Fibroblast of skin of right quadriceps (primary cell): Measurements from ENCODE around the gene FBXO47.
"Not testable (repeated sequence)": the region's sequence is repeated elsewhere in the genome, so short reads cannot be mapped to it uniquely, and the experiment has no call there.

Source experiments
- DNase-seq: peaks from one replicate; pipeline ENCODE4 v3.0.0-alpha.2; 2013

Gene FBXO47

DNA sequence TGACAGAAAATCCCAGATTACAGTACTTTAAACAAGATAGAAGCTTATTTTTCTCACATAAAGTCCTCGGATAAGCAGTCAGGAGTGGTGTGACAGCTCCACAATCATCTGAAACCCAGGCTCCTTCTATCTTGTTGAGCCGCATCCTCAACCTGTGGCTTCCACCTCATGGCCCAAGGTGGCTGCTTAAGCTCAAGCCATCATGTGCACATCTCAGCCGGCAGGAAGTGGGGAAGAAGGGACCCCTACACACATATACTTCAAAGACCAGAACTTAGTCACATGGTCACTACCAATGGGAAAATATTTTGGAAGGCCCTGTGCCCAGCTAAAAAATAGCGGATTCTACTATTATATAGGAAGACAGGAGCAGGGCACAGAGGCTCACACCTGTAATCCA lies 11.0 kb upstream of the FBXO47 start:
- no peak for DNase-seq

DNA sequence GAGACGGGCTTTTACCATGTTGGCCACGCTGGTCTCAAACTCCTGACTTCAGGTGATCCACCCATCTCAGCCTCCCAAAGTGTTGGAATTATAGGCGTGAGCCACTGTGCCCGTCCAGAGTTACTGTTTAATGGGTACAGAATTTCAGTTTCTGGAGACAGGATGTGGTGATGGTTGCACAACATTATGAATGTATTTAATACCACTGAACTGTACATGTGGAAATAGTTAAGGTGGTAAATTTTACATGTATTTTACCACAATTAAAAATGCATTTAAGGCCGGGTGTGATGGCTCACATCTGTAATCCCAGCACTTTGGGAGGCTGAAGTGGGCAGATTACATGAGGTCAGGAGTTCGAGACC lies 9.0 kb upstream of the FBXO47 start:
- peak; percentile 73 for DNase-seq

DNA sequence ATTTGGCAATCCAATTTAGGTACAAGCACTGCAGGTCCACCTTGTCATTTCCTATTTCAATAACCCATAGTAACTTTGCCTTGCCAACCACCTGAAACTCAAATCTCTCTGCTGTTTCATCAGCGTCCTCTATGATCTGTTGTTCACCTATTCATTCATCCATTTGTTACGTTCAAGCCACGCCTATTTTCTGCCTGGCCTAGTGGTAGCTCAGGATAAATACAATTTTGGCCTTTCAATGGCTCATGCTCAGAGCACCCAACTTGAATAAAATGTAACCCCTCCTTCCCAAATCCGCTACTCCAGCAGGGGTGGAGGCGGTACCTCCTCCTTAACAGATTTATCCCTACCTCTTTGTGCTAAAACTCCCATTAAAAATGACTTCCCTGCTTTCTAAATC lies 3.6 kb upstream of the FBXO47 start:
- no peak for DNase-seq

DNA sequence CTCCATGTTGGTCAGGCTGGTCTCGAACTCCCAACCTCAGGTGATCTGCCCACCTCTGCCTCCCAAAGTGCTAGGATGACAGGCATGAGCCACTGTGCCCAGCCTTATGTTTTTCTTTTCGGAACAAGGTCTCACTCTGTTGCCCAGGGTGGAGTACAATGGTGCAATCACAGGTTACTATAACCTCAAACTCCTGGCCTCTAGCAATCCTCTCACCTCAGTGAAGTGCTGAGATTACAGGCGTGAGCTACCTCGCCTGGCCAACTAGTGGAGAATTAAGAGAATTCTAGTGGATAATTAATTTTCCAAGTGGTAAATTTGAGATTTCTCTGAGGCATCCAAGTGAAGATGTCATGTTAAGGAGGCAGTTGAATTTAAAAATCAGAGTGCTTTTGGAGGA lies 2.9 kb upstream of the FBXO47 start:
- DNase-seq: no peak

DNA sequence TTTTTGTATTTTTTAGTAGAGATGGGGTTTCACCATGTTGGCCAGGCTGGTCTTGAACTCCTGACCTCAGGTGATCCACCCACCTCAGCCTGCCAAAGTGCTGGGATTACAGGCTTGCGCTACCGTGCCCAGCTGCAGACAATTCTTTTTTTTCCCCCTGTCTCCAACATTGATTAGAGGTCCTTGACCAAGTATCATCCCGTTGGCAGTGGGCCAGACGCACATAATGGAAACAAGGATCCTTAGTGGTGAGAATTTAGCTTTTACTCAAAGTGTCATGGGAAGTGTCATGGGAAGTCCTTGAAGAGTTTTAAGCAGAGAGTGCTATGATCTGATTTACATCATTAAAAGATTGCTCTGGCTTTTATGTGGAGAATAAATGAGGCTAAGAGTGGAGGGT lies 2.1 kb upstream of the FBXO47 start:
- DNase-seq: no peak

DNA sequence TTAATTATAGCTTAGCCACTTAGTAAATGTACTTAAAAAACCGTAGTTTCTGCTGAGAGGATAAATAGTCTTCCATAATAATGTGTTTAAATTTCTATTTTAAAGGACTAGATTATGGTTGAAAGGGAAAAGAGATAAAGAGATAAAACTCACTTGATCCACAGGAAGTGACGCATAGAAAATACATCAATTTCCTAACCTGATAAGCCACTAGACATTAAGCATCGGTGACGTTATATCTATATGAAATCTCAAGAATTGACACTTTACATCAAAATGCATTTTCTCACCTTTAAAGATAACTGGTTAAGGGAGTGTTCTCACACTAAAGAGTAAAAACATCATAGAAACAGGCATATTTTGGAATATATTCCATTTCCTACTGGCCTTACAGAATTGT lies 5.8 kb downstream of the FBXO47 start:
- DNase-seq: no peak

DNA sequence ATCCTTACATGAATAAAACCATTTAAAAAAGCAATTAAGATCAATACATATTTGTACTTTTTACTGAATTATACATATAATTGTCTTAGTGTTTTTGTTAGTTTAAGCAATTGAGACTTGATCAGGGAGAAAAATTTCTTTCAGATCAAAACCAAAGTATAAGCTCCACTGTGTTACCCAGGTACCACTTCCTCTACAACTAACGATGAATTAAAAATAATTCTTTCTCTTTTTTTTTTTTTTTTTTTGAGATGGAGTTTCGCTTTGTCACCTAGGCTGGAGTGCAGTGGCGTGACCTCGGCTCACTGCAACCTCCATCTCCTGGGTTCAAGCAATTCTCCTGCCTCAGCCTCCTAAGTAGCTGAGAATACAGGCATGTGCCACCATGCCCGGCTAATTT lies 6.8 kb downstream of the FBXO47 start:
- no peak for DNase-seq

DNA sequence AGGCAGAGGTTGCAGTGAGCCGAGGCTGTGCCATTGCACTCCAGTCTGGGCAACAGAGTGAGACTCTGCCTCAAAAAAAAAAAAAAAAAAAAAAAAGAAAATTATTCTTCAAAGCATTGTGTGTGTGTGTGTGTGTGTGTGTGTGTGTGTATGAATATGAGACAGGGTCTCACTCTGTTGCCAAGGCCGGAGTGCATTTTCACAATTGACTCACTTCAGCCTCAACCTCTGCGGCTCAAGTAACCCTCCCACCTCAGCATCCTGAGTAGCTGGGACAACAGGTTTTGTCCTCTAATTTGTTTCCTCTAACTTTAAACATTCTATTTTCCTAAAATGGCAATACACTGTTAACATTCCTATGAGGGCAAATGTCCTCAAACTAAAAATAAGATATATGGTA lies 7.7 kb downstream of the FBXO47 start:
- no peak for DNase-seq

DNA sequence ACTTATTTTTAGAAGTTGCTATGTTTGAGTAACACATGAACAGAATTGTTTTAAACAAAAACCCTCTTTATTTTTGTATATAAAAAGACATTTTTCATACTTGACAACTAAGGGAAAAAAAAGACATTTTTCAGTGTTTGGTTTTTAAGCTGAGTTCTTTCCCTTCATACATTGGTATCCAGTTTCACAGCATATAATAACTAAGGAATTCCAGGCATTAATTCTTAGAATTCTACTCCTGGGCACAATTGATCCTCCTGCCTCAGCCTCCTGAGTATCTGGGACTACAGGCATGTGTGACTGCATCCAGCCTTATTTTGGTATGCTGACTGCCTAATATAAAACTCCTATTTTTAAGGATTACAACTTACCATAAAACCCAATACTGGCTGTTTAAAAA lies 8.4 kb downstream of the FBXO47 start:
- DNase-seq: peak; percentile 87

DNA sequence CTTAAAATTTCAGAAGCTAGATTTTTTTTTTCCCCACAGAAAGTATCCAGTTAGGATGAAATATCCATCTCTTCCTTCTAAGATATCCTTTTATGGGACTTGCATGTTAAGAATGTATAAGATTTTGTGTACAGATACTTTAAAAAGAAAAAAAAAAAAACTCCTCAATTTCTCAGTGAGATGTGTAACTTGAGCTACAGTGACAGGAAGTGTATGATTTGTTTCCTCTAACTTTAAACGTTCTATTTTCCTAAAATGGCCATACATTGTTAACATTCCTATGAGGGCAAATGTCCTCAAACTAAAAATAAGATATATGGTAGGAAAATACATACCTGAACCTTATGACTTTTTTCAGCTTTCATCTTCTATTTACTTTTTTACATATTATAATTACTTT lies 8.9 kb downstream of the FBXO47 start:
- DNase-seq: peak; percentile 78

DNA sequence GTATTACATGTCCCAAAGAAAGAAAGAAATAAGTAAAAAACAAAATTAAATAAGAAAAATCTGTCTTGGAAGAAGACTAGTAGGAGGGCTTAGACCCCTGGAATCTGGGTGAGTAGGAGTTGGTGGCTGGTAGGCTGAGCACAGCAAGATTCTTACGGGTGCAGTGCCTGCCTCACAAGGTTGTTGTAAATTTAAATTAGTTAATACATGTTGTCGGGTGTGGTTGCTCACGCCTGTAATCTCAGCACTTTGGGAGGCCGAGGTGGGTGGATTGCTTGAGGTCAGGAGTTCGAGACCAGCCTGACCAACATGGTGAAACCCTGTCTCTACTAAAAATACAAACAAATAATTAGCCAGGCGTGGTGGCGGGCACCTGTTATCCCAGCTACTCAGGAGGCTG lies 13.4 kb downstream of the FBXO47 start:
- not testable (repeated sequence) for DNase-seq

DNA sequence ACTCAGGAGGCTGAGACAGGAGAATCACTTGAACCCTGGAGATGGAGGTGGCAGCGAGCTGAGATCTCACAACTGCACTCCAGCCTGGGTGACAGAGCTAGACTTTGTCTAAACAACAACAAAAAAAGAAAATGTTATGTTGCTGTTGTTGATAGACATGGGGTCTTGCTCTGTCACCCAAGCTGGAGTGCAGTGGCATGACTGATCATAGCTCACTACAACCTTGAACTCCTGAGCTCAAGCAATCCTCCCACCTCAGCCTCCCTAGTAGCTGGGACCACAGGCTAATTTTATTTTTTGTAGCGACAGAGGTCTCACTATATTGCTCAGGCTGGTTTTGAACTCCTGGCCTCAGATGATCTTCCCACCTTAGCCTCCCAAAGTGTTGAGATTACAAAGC lies 20.0 kb downstream of the FBXO47 start:
- no peak for DNase-seq

DNA sequence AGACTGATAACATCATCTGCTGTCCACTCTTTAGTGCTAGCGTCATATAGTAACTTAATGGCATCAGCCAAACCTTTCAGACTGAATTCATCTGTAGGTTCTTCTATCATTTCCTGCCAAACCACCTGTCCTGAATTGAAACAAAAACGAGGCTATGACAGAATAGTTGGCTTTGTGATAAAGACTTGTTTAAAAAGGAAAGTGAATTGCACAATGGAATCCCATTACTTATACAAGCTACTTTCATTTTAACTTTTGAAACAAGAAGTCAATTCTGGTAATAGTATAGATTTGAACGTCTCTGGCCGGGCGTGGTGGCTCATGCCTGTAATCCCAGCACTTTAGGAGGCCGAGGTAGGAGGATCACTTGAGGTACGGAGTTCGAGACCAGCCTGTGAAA lies 23.6 kb downstream of the FBXO47 start:
- DNase-seq: no peak

DNA sequence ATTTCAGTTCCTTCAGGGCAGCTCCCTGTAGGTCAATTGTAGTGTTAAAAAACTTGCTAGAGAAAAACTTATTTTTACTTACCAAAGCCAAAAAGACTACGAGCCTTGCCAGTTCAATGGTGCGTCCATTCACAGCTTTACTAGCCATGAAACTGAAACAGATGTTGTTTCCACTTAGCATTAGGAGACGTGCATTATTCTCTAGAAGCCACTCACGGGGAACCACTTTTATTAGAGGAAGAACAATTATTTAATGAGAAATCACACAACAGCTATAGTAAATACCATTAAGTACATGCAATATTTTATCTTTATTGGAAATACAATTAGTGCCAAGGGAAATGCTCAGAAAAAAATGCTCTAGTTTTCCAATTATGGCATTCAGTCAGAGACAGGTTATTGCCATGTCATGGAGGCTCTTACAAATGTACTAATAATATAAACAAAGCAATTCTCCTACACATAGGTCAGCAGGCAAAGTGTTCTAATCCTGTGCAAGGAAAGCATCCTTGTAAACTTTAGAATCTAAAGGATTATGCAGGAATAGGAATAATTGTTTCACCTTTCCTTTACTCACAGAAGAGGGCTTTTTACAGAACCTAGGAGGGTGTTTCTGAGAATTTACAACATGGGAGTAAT lies 24.4 kb downstream of the FBXO47 start:
- no peak for DNase-seq

DNA sequence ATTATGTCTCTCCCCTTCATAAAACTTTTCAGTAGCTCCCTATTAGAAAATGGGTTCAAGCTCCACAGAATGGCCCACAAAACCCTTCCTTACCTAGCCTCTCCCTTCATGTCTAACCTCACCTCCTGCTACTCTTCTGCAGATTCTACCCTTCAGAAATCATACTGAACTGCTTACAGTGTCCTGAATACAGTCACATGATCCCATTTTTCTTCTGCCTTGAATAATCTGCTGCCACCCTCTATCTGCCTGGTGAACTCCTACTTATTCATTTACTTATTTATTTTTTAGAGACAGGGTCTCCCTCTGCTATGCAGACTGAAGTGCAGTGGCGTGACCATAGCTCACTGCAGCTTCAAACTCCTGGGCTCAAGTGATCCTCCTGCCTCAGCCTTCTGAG lies 26.8 kb downstream of the FBXO47 start:
- DNase-seq: no peak

DNA sequence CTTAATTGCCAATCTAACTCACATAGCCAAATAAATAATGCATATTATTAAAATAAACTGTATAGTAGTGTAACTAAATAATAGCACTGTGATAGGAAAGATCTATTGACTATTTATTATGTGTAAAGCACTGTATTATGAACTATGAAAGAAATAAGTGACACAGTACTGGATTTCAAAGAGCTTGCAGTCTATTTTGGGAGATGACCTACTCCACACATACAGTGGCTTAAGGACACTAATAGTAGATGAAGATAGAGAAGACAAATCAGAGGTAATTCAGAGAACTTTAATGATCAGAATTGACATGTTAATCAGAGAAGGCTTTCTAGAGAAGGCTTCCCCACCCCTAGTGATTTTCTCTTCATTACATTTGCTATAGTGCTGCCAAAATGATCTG lies 27.2 kb downstream of the FBXO47 start:
- no peak for DNase-seq

DNA sequence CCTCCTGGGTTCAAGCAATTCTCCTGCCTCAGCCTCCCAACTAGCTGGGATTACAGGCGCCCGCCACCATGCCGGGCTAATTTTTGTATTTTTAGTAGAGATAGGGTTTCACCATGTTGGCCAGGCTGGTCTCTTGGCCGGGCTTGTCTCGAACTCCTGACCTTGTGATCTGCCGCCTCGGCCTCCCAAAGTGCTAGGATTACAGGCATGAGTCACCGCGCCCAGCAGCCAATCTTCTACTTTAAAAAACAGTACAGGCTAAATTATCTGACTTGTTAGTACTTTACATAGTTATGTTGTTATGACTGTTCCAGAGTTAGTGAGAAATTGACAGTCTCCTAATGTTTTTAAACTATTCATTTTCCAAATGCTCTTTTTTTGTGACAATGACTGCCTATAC lies 33.2 kb downstream of the FBXO47 start:
- DNase-seq: not testable (repeated sequence)

DNA sequence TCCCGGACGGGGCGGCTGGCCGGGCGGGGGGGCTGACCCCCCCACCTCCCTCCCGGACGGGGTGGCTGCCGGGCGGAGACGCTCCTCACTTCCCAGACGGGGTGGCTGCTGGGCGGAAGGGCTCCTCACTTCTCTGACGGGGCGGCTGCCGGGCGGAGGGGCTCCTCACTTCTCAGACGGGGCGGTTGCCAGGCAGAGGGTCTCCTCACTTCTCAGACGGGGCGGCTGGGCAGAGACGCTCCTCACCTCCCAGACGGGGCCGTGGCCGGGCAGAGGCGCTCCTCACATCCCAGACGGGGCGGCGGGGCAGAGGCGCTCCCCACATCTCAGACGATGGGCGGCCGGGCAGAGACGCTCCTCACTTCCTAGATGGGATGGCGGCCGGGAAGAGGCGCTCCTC lies 36.4 kb downstream of the FBXO47 start:
- DNase-seq: not testable (repeated sequence)

DNA sequence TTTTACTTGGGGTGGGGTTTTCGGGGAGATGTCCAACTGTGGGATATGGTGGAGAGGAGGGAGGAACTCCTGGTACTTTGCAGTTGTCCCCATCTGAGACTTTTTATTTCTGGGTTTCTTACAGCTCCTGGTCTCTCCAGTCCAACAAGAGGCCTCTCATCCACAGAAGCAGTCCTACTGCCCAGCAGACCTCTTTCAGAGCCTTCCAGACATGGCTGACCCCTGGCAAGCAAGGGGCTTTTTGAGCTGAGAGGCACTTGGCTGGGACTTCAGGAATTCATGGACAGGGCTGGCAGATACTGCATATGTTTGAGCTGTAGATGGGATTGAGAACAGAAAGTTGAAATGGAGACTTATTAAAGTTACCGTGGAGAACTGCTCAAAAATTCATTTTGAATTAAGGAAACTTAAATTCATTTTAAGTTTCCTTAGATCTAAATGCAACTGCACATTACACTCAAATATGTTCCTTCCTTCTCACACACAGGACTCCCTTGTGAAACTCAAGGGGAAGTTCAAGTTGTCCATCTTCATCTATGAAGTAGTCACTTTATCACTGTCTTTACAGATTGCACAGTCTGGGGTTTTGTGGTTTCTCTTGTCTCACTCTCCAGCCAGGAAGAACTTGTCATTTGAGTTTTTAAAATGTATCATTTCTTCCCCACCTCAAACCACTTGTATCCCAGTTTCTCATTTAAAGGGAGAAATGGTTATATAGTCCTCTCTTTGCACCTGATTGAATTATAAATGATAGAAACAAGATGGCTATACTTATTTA lies 40.7 kb downstream of the FBXO47 start:
- DNase-seq: no peak

DNA sequence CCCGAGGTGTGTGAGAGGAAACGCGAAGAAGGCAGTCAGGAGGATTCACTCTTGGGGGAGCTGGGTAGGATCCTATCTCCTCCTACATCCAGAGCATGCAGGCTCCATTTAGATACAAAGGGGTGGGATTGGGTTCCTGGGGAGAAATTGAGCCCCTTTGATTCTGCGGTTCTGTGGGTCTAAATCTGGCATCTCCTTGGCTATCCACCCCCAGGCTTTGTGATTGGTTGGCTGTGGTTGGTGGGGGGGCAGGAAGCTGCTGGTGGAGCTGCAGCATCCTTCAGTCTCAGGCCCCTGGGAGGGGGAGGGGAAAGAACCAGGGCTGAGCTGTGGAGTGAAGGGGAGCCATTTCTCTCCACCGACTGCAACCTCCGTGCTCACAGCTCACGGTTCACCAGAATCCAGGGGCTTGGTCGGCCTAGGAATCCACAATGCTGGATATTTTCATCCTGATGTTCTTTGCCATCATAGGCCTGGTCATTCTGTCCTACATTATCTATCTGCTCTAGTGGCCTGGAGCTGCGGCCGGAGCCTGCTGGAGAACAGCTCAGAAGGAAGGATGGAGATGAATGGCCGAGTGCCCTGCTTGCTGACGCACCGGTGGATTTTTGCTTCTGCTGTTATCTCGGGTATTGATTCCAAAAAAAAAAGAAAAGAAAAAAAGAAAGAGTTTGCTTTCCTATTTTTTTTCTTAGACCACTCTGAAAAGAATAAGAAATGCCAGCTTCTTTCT lies 41.8 kb downstream of the FBXO47 start, which contains the start of gene LASP1NB:
Gene LASP1NB, plus strand, starts transcription at position 352 of the 733 bp plus-strand sequence.
- DNase-seq: peak; percentile 65

DNA sequence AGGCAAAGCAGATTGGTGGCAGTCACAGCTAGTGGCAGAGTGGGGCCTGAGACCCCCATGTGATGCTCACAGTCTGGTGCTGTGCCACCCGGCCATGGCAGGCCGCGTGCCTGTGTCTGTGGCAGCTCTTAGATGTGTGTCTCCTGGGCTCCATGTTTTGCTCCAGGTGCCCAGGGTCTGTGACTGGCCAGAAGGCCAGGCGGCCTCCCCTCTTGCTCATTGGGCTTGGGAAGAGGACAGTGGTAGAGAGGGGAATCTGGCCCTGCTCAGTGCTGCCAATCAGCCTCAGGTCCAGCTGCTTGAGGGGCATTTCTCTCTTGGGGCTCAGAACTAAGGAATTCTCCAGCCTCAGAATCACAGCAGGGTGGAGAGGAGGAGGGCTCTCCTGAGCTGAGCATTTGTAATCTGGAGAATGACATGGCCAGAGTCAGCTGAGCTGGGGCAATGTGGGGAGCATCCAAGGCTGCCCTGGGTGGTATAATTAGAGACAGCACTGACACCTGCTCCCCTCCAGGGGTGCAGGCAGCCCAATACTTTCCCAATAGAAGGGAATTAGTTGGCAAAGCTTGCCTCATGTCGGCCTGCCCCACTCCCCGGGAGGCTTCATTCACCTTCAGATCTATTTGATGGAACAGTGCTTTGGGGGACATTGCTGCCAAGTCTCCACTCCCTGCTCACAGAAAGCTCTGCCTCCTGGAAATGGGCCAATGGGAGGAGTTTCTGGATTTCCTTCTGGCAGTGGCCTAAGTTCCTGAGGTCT lies 44.5 kb downstream of the FBXO47 start:
- peak; percentile 76 for DNase-seq

DNA sequence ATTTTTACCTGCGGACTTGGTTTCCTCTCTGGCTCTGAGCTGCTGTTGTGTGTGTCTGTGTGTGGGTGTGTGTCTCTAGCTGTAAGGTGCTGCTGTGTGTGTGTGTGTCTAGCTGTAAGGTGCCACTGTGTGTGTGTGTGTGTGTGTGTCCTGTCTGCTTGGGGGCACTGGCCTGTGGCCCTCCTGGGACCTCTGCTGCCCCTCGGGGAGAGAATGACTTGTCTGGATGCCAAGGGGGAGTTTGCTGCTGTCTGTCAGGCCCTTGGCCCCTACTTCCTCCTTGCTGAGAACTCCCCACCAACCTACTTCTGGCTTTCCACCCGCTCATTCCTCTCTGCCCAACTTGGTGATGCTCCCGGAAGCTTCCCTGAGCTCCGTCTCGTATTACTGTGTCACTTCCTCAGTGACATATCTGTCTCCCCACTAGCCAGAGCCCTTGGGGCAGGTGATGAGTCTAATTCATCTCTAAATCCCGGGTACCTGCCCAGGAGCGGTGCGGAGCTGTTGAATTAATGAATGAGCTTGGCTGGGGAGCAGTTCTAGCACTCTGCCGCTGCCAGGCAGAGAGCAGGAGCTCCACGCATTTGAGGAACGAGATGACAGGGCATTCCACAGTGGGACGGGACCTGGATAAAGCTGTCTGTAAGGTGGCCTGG lies 45.3 kb downstream of the FBXO47 start:
- no peak for DNase-seq
